SK-N-SH treated with all-trans-retinoic acid at 6 μM for 48 hours (cell line): ENCODE results near the gene RGS6.

Experiments used
- ATAC-seq: fragments of 200-7000 bp; cut with Tn5 transposase; 3 replicates; pipeline ENCODE4 v1.9.1; 2020; ENCODE audit warnings: mild to moderate bottlenecking, moderate library complexity
- ARNTL ChIP-seq: fragments of 450-650 bp; formaldehyde crosslinking; IDR thresholded peaks from 2 replicates; pipeline ENCODE4 v1.5.0; 2020; ENCODE audit warnings: low read depth, mild to moderate bottlenecking, moderate library complexity, borderline replicate concordance
- CREB5 ChIP-seq: fragments of 250-450 bp; sonication (Bioruptor Pico); IDR thresholded peaks from 2 replicates; pipeline ENCODE4 v1.5.1; 2020; ENCODE audit warnings: low read depth, mild to moderate bottlenecking, moderate library complexity
- CSDC2 ChIP-seq: fragments of 250-450 bp; sonication (Bioruptor Pico); IDR thresholded peaks from 2 replicates; pipeline ENCODE4 v1.5.0; 2020; ENCODE audit warnings: mild to moderate bottlenecking, moderate library complexity
- CSRNP3 ChIP-seq: fragments of 250-450 bp; sonication (Bioruptor Pico); IDR thresholded peaks from 2 replicates; pipeline ENCODE4 v1.5.1; 2021; ENCODE audit warnings: mild to moderate bottlenecking, moderate library complexity
- ESRRG ChIP-seq: fragments of 250-450 bp; sonication (Bioruptor Pico); IDR thresholded peaks from 2 replicates; pipeline ENCODE4 v1.6.1; 2021; ENCODE audit warnings: mild to moderate bottlenecking
- GLIS3 ChIP-seq: fragments of 250-450 bp; sonication (Bioruptor Pico); IDR thresholded peaks from 2 replicates; pipeline ENCODE4 v1.5.0; 2020; ENCODE audit warnings: mild to moderate bottlenecking, moderate library complexity
- ISL1 ChIP-seq: fragments of 250-450 bp; sonication (Bioruptor Pico); IDR thresholded peaks from 2 replicates; pipeline ENCODE4 v2.1.2; 2022; ENCODE audit warnings: mild to moderate bottlenecking, moderate library complexity
- OSR1 ChIP-seq: fragments of 250-450 bp; sonication (Bioruptor Pico); IDR thresholded peaks from 2 replicates; pipeline ENCODE4 v1.8.0; 2022; ENCODE audit warnings: moderate library complexity, mild to moderate bottlenecking, inconsistent platforms
- PPARA ChIP-seq: fragments of 250-450 bp; sonication (Bioruptor Pico); IDR thresholded peaks from 2 replicates; pipeline ENCODE4 v1.5.0; 2020; ENCODE audit warnings: mild to moderate bottlenecking, borderline replicate concordance
- RARB ChIP-seq: fragments of 250-450 bp; sonication (Bioruptor Pico); IDR thresholded peaks from 2 replicates; pipeline ENCODE4 v1.8.0; 2021; ENCODE audit warnings: mild to moderate bottlenecking, moderate library complexity
- SNAI2 ChIP-seq: fragments of 250-450 bp; sonication (Bioruptor Pico); IDR thresholded peaks from 2 replicates; pipeline ENCODE4 v1.5.0; 2020; ENCODE audit warnings: mild to moderate bottlenecking, moderate library complexity
- TCF4 ChIP-seq: fragments of 250-450 bp; sonication (Bioruptor Pico); IDR thresholded peaks from 2 replicates; pipeline ENCODE4 v1.8.0; 2021; ENCODE audit warnings: mild to moderate bottlenecking, moderate library complexity, borderline replicate concordance
- TOX ChIP-seq: fragments of 250-450 bp; sonication (Bioruptor Pico); IDR thresholded peaks from 2 replicates; pipeline ENCODE4 v1.8.0; 2021; ENCODE audit warnings: mild to moderate bottlenecking, moderate library complexity, borderline replicate concordance
- TSHZ2 ChIP-seq: fragments of 250-450 bp; sonication (Bioruptor Pico); IDR thresholded peaks from 2 replicates; pipeline ENCODE4 v1.5.0; 2020; ENCODE audit warnings: mild to moderate bottlenecking, moderate library complexity
- ZC3H10 ChIP-seq: fragments of 250-450 bp; sonication (Bioruptor Pico); IDR thresholded peaks from 2 replicates; pipeline ENCODE4 v1.5.1; 2021; ENCODE audit warnings: mild to moderate bottlenecking, moderate library complexity
- ZFP3 ChIP-seq: fragments of 250-450 bp; sonication (Bioruptor Pico); IDR thresholded peaks from 2 replicates; pipeline ENCODE4 v1.5.0; 2020; ENCODE audit warnings: mild to moderate bottlenecking, moderate library complexity
- ZFP30 ChIP-seq: fragments of 450-650 bp; formaldehyde crosslinking; IDR thresholded peaks from 2 replicates; pipeline ENCODE4 v1.5.0; 2022; ENCODE audit warnings: mild to moderate bottlenecking, moderate library complexity
- ZNF565 ChIP-seq: fragments of 450-650 bp; formaldehyde crosslinking; conservative IDR thresholded peaks from 2 replicates; pipeline ENCODE4 v1.5.0; 2020; ENCODE audit warnings: low read depth, mild to moderate bottlenecking, moderate library complexity
- ZNF8 ChIP-seq: fragments of 450-650 bp; formaldehyde crosslinking; IDR thresholded peaks from 2 replicates; pipeline ENCODE4 v1.5.0; 2020; ENCODE audit warnings: mild to moderate bottlenecking, moderate library complexity
- TF ChIP-seq, protein P1 (sequence below): fragments of 250-450 bp; sonication (Bioruptor Pico); IDR thresholded peaks from 2 replicates; pipeline ENCODE4 v1.8.0; 2020; ENCODE audit warnings: mild to moderate bottlenecking, moderate library complexity, borderline replicate concordance
- TF ChIP-seq, protein P2 (sequence below): fragments of 250-450 bp; sonication (Bioruptor Pico); IDR thresholded peaks from 2 replicates; pipeline ENCODE4 v1.8.0; 2021; ENCODE audit warnings: low read depth, mild to moderate bottlenecking, moderate library complexity, borderline replicate concordance

Gene RGS6

DNA sequence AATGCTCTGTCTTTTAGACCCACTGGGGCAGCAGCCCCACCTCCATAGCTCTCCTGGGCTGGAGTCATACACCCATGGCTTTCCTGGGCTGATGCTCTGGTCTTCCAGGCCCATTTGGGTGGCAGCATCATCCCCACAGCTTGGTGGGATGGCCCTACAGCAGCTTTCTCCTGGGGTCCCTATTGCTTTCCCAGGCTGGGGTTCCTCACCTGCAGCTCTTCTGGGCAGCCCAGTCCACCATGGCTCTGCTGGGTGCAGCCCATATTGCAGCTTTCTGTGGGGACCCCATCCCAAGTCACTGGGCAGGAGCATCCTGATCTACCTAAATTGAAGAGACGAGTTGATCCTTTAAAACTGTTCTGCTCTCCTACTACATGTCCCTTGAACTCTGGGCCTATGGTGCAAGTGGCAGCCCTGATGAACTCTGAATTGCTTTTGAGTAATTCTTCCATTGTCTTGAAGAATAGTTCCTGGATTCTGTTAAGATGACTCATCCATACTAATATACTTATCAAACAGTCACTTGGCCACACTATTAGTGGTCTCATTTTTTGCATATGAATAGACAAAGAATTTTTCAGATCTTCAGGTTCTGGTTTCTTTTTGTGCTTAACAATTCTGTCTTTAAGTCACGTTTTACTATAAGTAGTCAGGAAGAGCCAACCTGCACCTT, 571.6 kb downstream of the RGS6 start:
- TF ChIP-seq ESRRG (CRISPR knock-in tag) (no peak), CREB5 (CRISPR knock-in tag) (no peak), ARNTL (CRISPR knock-in tag) (no peak), CSRNP3 (no peak)
- no peak for ATAC-seq

GRCh38 chr14:72510566-72510965, 578.3 kb downstream of the RGS6 start:
- TF ChIP-seq CSDC2 (CRISPR knock-in tag), result no peak
- no peak for TF ChIP-seq ZNF8 (CRISPR knock-in tag)
- TF ChIP-seq ZFP30 (CRISPR knock-in tag), result no peak
- TF ChIP-seq SNAI2 (CRISPR knock-in tag), result no peak
- TF ChIP-seq ZFP3, result no peak
- TF ChIP-seq ARNTL (CRISPR knock-in tag), result no peak
- TF ChIP-seq ISL1, result no peak
- no peak for TF ChIP-seq ZC3H10 (CRISPR knock-in tag)
- TF ChIP-seq TCF4 (CRISPR knock-in tag), result no peak
- TF ChIP-seq, protein P1, sequence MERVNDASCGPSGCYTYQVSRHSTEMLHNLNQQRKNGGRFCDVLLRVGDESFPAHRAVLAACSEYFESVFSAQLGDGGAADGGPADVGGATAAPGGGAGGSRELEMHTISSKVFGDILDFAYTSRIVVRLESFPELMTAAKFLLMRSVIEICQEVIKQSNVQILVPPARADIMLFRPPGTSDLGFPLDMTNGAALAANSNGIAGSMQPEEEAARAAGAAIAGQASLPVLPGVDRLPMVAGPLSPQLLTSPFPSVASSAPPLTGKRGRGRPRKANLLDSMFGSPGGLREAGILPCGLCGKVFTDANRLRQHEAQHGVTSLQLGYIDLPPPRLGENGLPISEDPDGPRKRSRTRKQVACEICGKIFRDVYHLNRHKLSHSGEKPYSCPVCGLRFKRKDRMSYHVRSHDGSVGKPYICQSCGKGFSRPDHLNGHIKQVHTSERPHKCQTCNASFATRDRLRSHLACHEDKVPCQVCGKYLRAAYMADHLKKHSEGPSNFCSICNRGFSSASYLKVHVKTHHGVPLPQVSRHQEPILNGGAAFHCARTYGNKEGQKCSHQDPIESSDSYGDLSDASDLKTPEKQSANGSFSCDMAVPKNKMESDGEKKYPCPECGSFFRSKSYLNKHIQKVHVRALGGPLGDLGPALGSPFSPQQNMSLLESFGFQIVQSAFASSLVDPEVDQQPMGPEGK, result no peak
- TF ChIP-seq ZNF565 (CRISPR knock-in tag), result no peak
- TF ChIP-seq OSR1 (CRISPR knock-in tag), result no peak
- TF ChIP-seq CSRNP3, result no peak
- TF ChIP-seq TSHZ2 (CRISPR knock-in tag), result no peak
- TF ChIP-seq, protein P2, sequence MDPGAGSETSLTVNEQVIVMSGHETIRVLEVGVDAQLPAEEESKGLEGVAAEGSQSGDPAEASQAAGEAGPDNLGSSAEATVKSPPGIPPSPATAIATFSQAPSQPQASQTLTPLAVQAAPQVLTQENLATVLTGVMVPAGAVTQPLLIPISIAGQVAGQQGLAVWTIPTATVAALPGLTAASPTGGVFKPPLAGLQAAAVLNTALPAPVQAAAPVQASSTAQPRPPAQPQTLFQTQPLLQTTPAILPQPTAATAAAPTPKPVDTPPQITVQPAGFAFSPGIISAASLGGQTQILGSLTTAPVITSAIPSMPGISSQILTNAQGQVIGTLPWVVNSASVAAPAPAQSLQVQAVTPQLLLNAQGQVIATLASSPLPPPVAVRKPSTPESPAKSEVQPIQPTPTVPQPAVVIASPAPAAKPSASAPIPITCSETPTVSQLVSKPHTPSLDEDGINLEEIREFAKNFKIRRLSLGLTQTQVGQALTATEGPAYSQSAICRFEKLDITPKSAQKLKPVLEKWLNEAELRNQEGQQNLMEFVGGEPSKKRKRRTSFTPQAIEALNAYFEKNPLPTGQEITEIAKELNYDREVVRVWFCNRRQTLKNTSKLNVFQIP, result no peak
- no peak for TF ChIP-seq PPARA (CRISPR knock-in tag)
- TF ChIP-seq RARB (CRISPR knock-in tag), result no peak
- no peak for ATAC-seq

DNA sequence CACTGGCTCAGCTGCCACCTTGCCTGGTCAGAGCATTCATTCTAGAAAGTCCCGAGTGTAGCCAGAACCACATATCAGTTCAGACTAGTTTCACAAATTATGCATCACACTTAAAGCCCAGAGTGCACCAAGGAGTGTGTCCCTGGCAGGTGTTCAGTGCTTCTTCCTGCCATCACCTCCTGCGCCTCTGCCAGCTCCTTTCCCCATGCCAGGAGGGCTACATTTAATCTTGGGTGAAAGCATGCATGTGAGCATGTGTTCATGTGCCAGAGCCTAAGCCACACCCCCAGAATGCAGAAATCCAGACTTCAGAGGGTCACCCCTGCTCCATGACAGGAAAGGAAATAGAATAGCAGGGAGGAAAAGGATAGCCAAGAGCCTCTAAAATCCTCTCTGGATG, 580.1 kb downstream of the RGS6 start:
- ATAC-seq, result no peak
- TF ChIP-seq, protein P1, result no peak
- TF ChIP-seq GLIS3 (CRISPR knock-in tag), result no peak
- no peak for TF ChIP-seq TOX (CRISPR knock-in tag)
- no peak for TF ChIP-seq ARNTL (CRISPR knock-in tag)
- no peak for TF ChIP-seq SNAI2 (CRISPR knock-in tag)
- no peak for TF ChIP-seq ZFP30 (CRISPR knock-in tag)
- no peak for TF ChIP-seq ZC3H10 (CRISPR knock-in tag)
- no peak for TF ChIP-seq RARB (CRISPR knock-in tag)
- TF ChIP-seq, protein P2, result no peak
- TF ChIP-seq CREB5 (CRISPR knock-in tag), result no peak
- TF ChIP-seq CSDC2 (CRISPR knock-in tag), result no peak
- TF ChIP-seq PPARA (CRISPR knock-in tag), result no peak
